GM21723 (cell line): ENCODE measurements around the gene PARVB.

Experiments
- ATAC-seq: cut with Tn5 transposase; IDR thresholded peaks from one replicate; pipeline ENCODE4 v1.9.1; 2021; ENCODE audit warnings: mild to moderate bottlenecking, moderate library complexity; ENCODE audit not compliant: unreplicated experiment

PARVB gene

DNA sequence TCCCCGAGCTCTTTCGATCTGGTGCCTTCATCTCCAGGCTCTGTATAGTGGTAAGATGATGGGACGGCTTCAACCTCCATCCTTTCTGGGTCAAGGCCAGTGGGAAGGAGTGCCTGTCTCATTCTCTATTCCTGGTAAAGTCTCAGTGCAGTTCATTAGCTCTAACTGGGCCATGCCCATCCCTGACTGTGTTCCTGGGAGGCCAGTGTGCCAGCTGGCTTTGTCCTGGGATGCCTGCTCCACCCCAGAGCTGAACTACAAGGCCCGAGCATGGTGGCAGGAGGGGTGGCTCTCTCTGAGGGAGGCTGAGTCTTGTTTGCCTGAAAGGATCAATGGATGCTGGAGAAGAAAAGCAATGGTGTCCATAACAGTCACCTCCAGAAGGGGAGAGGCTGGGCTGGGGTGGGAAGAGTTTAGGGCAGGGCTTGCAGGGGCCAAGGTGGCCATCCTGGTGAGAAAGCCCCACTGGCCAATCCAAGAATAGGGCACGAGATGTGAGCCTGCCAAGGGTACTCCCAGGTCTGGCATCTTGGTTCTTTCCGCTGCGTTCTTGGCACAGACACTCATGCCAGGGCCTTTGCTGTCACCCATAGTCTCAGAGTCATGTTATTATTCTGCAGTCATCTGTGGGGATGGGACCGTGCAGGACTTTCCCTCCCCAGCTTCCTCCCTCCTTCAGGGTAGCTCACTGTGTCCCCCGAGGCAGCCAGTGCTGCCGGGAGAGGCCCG lies 60.1 kb downstream of the PARVB start:
- no peak for ATAC-seq

DNA sequence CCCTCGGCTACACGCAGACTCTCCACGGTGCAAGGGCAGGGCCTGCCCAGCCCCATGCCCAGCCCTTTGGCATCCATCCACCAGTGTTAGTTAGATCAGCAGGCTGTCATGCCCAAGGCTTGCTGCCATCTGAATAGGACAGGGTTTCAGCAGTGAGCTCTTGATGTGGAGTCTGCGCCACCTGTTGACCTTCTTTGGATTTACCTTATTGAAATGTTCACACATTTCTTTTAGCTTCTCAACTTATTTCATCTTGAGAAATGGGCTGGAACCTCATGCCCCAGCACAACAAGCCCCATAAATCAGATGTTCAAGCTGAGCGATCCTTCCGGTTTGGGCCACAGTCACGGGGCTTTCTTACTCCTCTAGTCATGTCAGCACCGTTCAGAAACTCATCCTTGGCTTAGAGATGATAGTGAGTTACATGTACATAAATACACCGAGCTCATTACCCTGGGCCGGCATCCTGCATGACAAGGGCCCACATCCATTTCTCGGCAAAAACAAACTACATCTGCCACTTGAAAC lies 61.7 kb downstream of the PARVB start:
- no peak for ATAC-seq

GRCh38 chr22:44086271-44087088 lies 62.4 kb downstream of the PARVB start:
- no peak for ATAC-seq

- ATAC-seq: no peak
Measured at GRCh38 chr22:44087089-44087430, 63.0 kb downstream of the PARVB start.

- ATAC-seq: no peak
Measured at GRCh38 chr22:44088976-44089570, 65.0 kb downstream of the PARVB start.

DNA sequence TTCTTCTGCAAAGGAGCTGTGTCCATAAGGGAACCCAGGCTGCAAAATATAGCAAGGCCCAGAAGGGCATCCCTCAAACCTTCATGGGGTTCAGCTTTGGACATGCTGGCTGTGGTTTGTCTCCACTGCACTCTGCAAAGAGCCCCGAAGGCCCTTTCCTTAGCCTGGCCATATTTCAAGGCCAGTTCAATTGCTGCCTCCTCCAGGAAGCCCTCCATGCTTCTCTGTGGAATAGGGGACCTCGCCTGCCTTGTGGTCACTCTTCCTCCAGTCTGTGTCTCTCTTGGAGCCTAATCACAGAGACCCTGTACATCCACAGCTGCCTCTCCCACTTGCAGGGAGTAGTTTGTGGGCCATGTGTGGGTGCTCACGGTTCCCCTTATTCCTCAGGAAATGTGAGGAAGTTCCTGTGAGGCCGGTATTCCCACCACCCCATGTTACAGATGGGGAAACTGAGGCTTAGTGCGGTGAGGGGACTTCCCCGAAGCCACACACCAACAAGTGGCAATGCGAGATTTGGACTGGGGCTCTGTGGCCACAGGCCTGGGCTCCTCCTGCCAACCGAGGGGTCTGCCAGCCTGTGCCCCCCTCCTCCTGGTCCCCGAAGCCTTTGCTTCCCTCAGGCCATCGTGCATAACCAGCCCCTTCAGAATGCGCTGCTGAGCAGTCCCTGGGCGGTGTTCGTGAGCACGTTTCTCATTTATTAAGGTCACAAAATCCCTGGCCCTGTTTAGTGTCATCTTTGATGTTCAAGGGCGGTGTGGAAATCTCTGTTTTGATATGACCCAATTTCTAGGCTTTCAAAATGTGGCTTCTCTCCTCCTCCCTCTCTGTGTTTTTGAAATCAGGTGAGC lies 65.8 kb downstream of the PARVB start:
- no peak for ATAC-seq

DNA sequence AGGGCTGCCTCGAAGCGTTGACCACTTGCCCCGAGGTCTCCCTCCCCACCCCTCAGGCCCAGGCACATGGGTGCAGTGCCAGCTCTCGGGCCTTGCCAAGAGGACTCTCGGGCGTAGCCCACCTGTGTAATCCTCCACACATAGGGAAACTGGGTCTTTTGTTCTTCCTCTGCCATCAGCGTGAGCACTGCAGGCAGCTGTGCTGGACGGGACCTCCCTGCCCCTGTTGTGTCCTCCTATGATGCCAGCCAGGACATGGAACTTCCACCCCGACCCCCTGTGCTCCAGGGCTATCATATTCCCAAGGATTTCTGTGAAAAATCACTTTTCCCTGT lies 66.4 kb downstream of the PARVB start:
- ATAC-seq: no peak

GRCh38 chr22:44091021-44091721 lies 67.1 kb downstream of the PARVB start:
- no peak for ATAC-seq

DNA sequence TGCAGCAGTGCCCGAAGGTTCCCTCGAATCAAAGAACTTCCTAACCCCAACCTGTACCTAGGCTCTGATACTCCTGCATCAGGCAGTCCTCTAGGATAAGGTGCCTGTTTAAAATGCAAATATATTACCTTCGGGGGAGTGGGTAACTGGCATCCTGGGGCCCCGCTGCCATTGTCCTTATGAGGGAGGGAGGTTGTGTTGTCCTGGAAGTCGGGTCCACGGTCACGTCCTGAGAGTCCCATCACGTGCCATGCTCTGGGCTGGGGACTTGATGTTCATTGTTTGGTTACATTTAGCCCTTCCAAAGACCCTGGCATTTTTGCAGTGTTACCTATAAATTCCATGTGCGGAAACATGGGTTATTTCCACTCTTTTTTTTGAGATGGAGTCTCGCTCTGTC lies 67.6 kb downstream of the PARVB start:
- no peak for ATAC-seq

DNA sequence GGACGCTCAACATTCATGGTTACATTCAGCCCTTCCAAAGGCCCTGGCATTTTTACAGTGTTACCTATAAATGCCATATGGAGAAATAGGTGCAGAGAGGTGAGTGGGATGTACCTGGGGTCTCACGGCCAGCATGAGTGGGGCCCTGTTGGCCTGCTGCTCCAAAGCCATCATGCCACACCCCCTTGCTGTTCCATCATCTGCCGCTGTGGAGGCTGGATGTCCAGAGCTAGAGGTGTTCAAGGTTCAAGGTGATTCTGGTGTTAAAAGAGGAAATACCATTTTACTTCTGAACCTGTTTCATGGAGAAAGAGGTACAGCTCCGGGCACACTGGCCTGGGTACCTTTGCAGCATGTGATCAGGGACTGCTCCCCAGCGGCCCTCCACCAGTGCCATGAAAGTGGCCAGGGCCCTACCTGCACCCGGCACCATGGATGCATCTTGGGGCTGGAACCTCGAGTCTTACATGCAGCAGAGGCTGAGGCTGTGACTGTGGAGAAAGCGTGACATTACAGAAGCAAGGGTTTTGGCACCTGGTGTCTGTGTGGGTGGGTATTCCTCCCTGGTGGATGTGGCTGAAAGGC lies 68.6 kb downstream of the PARVB start:
- no peak for ATAC-seq

GRCh38 chr22:44093791-44094190 lies 69.7 kb downstream of the PARVB start:
- no peak for ATAC-seq

GRCh38 chr22:44094751-44095302 lies 70.7 kb downstream of the PARVB start:
- no peak for ATAC-seq

DNA sequence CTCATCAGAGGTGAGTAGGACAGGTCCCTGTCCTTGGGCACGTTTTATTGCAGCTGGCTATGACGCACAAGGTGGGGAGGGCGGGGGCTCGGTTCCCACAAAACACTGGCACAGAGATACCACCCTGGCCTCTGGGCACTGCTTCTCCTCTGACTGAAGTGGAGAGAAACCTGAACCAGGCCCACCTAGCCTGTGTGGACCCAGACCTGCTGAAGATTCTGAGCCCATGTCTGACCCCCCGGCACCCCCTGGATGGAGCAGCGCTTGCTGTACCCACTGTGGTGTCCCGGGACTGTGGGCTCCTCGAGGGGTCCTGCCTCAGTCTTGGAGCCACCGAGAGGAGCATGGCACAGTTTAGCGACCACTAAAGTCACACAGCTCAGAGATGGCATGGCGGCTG lies 72.6 kb downstream of the PARVB start:
- no peak for ATAC-seq

GRCh38 chr22:44097263-44098020 lies 73.3 kb downstream of the PARVB start:
- ATAC-seq: no peak

DNA sequence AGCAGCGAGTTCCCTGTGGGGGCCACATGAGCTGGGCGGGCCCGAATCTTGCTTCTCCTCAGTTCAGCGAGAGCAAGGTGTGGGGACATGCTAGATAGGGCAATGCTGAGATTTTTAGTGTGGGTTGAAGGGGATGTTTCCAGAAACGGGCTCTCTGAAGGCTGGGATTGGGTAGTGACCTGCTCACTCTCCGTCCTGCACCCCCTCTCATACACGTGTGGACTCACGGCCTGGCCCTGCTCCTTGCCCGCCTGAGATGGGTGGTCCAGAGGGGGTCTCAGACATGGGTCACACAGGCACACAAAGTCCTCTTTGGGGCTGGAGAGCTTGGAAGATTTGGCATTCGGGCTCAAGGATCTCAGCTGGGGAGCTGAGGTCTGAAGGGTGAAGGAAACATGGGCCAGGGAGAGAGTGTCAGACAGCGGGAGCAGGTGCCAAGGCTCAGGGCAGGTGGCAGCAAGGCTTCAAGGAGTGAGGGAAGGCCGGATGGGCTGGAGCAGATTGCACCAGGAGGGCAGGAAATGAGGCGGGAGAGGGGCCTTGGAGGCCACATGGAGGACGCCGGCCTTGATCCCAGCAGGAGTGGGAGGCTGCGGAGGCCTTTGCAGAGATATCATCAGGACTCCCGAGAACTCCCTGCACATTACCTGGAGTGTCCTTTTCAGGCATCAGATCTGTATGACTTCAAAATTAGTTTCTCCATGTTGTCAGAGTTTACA lies 74.1 kb downstream of the PARVB start:
- ATAC-seq: no peak

GRCh38 chr22:44098966-44099530 lies 74.9 kb downstream of the PARVB start:
- no peak for ATAC-seq

DNA sequence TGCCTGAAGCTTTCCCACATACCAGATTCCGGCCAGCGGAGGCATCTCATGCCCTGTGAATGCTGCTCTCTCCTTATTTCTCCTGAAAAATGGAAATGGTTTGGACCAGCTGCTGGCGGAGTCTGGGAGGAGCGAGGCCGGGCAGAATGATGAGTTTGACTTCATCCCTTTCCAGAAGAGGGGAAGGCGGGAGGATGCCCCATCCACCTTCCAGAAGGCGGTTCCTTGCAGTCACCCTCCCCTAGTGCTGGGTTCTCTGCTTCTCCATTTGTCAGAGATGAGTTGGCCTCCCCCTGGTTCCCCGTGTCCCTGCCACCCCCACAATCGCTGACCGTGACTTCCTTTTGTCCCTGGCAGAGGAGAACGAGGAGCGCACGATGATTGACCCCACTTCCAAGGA lies 75.6 kb downstream of the PARVB start:
- ATAC-seq: no peak

GRCh38 chr22:44100411-44100810 lies 76.3 kb downstream of the PARVB start:
- no peak for ATAC-seq
